ENCODE results near the gene ACER2. TPM values are rescaled to one million over a fixed set of nuclear protein-coding genes. Genes with fewer than 3 reads are reported as not detected.

ACER2 gene
- total and polyA plus RNA-seq, 2 experiments from 2014 or later = 0.87 to 14.6 TPM

DNA sequence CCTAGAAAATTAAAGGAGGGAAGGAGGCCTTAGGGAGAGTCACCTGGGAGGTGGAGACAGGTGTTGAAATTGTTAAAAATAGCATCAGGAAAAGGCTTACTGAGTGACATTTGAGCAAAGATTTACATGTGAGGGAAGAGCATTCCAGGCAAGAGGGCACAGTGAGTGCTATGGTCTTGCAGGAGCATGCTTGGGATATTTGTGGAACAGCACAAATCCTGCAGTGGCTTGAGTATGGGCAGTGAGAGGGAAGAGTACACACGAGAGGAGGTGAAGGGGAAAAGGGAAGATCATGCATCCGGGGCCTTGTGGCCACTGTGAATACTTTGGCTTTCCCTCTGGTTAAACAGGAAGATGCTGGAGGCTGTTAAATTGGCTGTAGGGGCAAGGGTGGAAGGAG lies 36.6 kb downstream of the ACER2 start (continued):
- no peak for TF ChIP-seq STAT1 (IDR thresholded peaks at IDR 0.05; ENCODE audit: unreplicated experiment)
- TF ChIP-seq, protein P1, sequence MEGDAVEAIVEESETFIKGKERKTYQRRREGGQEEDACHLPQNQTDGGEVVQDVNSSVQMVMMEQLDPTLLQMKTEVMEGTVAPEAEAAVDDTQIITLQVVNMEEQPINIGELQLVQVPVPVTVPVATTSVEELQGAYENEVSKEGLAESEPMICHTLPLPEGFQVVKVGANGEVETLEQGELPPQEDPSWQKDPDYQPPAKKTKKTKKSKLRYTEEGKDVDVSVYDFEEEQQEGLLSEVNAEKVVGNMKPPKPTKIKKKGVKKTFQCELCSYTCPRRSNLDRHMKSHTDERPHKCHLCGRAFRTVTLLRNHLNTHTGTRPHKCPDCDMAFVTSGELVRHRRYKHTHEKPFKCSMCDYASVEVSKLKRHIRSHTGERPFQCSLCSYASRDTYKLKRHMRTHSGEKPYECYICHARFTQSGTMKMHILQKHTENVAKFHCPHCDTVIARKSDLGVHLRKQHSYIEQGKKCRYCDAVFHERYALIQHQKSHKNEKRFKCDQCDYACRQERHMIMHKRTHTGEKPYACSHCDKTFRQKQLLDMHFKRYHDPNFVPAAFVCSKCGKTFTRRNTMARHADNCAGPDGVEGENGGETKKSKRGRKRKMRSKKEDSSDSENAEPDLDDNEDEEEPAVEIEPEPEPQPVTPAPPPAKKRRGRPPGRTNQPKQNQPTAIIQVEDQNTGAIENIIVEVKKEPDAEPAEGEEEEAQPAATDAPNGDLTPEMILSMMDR (conservative IDR thresholded peaks at IDR 0.05; ENCODE audit: low read depth in 2 of 2) = no peak

DNA sequence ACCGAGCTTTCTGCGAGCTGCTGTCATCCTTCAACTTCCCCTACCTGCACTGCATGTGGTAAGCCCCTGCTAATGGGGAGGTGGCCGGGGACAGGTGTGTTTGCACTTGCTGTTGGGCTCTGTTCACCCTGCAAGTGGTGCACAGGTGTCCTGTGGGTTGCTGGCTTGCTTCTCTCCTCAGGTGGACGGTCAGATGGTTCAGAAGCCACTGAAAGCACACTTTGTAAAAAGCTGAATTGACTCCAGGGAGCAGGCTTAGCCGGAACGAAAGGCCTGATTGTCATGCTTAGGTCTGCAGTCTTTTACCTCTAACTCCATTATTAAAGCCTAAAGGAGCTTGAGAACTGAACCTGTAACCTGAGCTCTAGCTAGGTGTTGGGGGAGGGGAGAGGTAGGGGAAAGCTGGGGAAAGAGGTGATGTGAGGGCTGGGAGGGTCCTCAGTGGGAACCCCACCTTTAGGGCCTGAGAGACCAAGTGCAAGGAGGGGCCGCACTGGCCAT lies 37.6 kb downstream of the ACER2 start:
- H3K36me3 Mint-ChIP-seq (ENCODE audit: low read depth) = peaks cover 35% of the 10 kb centered on the region
- H3K27me3 Mint-ChIP-seq (ENCODE audit: insufficient read depth, low read depth, poor library complexity) = peaks cover 7% of the 10 kb centered on the region
- H3K27ac Mint-ChIP-seq = peak overlapping the region; percentile 78
- H3K4me1 Mint-ChIP-seq = peaks cover 41% of the 10 kb centered on the region
- no peak overlapping the region for H2AFZ ChIP-seq
- TF ChIP-seq, protein P2, sequence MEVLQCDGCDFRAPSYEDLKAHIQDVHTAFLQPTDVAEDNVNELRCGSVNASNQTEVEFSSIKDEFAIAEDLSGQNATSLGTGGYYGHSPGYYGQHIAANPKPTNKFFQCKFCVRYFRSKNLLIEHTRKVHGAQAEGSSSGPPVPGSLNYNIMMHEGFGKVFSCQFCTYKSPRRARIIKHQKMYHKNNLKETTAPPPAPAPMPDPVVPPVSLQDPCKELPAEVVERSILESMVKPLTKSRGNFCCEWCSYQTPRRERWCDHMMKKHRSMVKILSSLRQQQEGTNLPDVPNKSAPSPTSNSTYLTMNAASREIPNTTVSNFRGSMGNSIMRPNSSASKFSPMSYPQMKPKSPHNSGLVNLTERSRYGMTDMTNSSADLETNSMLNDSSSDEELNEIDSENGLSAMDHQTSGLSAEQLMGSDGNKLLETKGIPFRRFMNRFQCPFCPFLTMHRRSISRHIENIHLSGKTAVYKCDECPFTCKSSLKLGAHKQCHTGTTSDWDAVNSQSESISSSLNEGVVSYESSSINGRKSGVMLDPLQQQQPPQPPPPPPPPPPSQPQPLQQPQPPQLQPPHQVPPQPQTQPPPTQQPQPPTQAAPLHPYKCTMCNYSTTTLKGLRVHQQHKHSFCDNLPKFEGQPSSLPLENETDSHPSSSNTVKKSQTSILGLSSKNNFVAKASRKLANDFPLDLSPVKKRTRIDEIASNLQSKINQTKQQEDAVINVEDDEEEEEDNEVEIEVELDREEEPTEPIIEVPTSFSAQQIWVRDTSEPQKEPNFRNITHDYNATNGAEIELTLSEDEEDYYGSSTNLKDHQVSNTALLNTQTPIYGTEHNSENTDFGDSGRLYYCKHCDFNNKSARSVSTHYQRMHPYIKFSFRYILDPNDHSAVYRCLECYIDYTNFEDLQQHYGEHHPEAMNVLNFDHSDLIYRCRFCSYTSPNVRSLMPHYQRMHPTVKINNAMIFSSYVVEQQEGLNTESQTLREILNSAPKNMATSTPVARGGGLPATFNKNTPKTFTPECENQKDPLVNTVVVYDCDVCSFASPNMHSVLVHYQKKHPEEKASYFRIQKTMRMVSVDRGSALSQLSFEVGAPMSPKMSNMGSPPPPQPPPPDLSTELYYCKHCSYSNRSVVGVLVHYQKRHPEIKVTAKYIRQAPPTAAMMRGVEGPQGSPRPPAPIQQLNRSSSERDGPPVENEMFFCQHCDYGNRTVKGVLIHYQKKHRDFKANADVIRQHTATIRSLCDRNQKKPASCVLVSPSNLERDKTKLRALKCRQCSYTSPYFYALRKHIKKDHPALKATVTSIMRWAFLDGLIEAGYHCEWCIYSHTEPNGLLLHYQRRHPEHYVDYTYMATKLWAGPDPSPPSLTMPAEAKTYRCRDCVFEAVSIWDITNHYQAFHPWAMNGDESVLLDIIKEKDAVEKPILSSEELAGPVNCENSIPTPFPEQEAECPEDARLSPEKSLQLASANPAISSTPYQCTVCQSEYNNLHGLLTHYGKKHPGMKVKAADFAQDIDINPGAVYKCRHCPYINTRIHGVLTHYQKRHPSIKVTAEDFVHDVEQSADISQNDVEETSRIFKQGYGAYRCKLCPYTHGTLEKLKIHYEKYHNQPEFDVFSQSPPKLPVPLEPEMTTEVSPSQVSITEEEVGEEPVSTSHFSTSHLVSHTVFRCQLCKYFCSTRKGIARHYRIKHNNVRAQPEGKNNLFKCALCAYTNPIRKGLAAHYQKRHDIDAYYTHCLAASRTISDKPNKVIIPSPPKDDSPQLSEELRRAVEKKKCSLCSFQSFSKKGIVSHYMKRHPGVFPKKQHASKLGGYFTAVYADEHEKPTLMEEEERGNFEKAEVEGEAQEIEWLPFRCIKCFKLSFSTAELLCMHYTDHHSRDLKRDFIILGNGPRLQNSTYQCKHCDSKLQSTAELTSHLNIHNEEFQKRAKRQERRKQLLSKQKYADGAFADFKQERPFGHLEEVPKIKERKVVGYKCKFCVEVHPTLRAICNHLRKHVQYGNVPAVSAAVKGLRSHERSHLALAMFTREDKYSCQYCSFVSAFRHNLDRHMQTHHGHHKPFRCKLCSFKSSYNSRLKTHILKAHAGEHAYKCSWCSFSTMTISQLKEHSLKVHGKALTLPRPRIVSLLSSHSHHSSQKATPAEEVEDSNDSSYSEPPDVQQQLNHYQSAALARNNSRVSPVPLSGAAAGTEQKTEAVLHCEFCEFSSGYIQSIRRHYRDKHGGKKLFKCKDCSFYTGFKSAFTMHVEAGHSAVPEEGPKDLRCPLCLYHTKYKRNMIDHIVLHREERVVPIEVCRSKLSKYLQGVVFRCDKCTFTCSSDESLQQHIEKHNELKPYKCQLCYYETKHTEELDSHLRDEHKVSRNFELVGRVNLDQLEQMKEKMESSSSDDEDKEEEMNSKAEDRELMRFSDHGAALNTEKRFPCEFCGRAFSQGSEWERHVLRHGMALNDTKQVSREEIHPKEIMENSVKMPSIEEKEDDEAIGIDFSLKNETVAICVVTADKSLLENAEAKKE (CRISPR knock-in tag; IDR thresholded peaks at IDR 0.05) = peak; percentile 66; the same call in 1 of the 2 replicates
- TF ChIP-seq ZNF114 (CRISPR knock-in tag; IDR thresholded peaks at IDR 0.05) (peak; percentile 63; the same call in 1 of the 2 replicates), ZNF331 (CRISPR knock-in tag; IDR thresholded peaks at IDR 0.05; ENCODE audit: low read depth) (no peak), NANOG (IDR thresholded peaks at IDR 0.05; ENCODE audit: borderline replicate concordance) (0 out of 2 replicates have a peak, but pooled peaks have one; percentile 18)
- peak overlapping the region; percentile 38 for H3K4me3 ChIP-seq
- DNase-seq (ENCODE audit: low spot score) = peak; percentile 90
- no peaks in the 10 kb centered on the region for H3K79me2 ChIP-seq (replicated peaks; ENCODE audit: insufficient read depth)
- no peaks in the 10 kb centered on the region for H3K9me3 Mint-ChIP-seq
- H3K27ac ChIP-seq (ENCODE audit: low read depth) = peak overlapping the region; percentile 86
- H3F3A ChIP-seq (replicated peaks; ENCODE audit: low read depth) = 0 out of 2 replicates have a peak, but pooled peaks cover 5% of the 10 kb centered on the region
- peak; percentile 94 for ATAC-seq
- H3K27me3 ChIP-seq (ENCODE audit: insufficient read depth) = no peaks in the 10 kb centered on the region
- H3K9me2 ChIP-seq (ENCODE audit: insufficient read depth) = no peaks in the 10 kb centered on the region
- 0 out of 2 replicates have a peak, but pooled peaks cover 4% of the 10 kb centered on the region for H3K36me3 ChIP-seq (ENCODE audit: insufficient read depth)
- peaks cover 37% of the 10 kb centered on the region for H3K4me1 ChIP-seq (ENCODE audit: insufficient read depth)
- no peaks in the 10 kb centered on the region for H4K20me1 ChIP-seq (replicated peaks; ENCODE audit: insufficient read depth)
- peak overlapping the region; percentile 55 for H3K4me3 Mint-ChIP-seq
- H3K4me2 ChIP-seq = peak overlapping the region; percentile 59

Measured in GM23338 (cell line).